Naive thymus-derived CD4-positive, alpha-beta T cell (primary cell): ENCODE data around the gene NDUFA8. TPM values are rescaled to one million over a fixed set of nuclear protein-coding genes. Genes with fewer than 3 reads are reported as not detected.

Experiments
- ATAC-seq: fragments of 150-1000 bp; cut with Tn5 transposase; 2 replicates; pipeline ENCODE4 v1.10.0; 2021; ENCODE audit warnings: mild to moderate bottlenecking, moderate library complexity
- CTCF ChIA-PET: fragments of 350-600 bp; sonication (Branson Sonifier 250); formaldehyde crosslinking; loops from one replicate; lab custom pipeline; 2021; ENCODE audit warnings: antibody characterized with exemption; lab: Charles Lee
- POLR2A ChIA-PET: fragments of 350-600 bp; sonication (Branson Sonifier 250); formaldehyde crosslinking; loops from one replicate; lab custom pipeline; 2021; ENCODE audit warnings: antibody characterized with exemption, inconsistent platforms; lab: Charles Lee
- DNase-seq, 9 donors: peaks; one replicate each; pipeline versions ENCODE4 v3.0.0 to v3.0.0-alpha.2; 2020 to 2022; ENCODE audit warnings: mixed read lengths in 1 of 9
- H3K27ac ChIP-seq: one replicate; pipeline ENCODE4 v1.7.0; 2013; ENCODE audit warnings: mild to moderate bottlenecking, low read depth, low read length, moderate library complexity
- H3K27me3 ChIP-seq, 2 donors: one replicate each; pipeline ENCODE4 v1.7.0; 2013; ENCODE audit warnings: low read length in 2 of 2, mild to moderate bottlenecking in 2 of 2, moderate library complexity in 2 of 2; ENCODE audit not compliant: control insufficient read depth in 2 of 2, insufficient read depth in 2 of 2
- H3K36me3 ChIP-seq, 3 experiments: 1 replicate in 2 of 3; 2 replicates in 1 of 3; pipeline ENCODE4 v1.7.0; 2013; ENCODE audit warnings: low read length in 3 of 3, mild to moderate bottlenecking in 3 of 3, moderate library complexity in 1 of 3; ENCODE audit not compliant: insufficient read depth in 3 of 3, control insufficient read depth in 2 of 3
- H3K4me1 ChIP-seq, 2 donors: one replicate each; pipeline ENCODE4 v1.7.0; 2013; ENCODE audit warnings: low read length in 2 of 2, mild to moderate bottlenecking in 2 of 2, moderate library complexity in 1 of 2; ENCODE audit not compliant: control insufficient read depth in 2 of 2, insufficient read depth in 2 of 2
- H3K4me3 ChIP-seq: 2 replicates; pipeline ENCODE4 v1.7.0; 2013; ENCODE audit warnings: mild to moderate bottlenecking, low read length
- H3K9me3 ChIP-seq, 3 experiments: 1 replicate in 2 of 3; 2 replicates in 1 of 3; pipeline ENCODE4 v1.7.0; 2013; ENCODE audit warnings: low read length in 3 of 3; ENCODE audit not compliant: control insufficient read depth in 2 of 3
- H3K27ac Mint-ChIP-seq, 9 donors: one replicate each; pipeline ENCODE4 v1.8.0; 2020 to 2022; ENCODE audit warnings: mixed read lengths in 9 of 9, mild to moderate bottlenecking in 8 of 9, moderate library complexity in 5 of 9, inconsistent platforms in 2 of 9
- H3K27me3 Mint-ChIP-seq, 5 donors: one replicate each; pipeline ENCODE4 v1.8.0; 2021 to 2022; ENCODE audit warnings: mixed read lengths in 5 of 5, mild to moderate bottlenecking in 1 of 5
- H3K36me3 Mint-ChIP-seq, 5 donors: one replicate each; pipeline ENCODE4 v1.8.0; 2020 to 2022; ENCODE audit warnings: mixed read lengths in 5 of 5, mild to moderate bottlenecking in 3 of 5, inconsistent platforms in 1 of 5
- H3K4me1 Mint-ChIP-seq, 7 donors: one replicate each; pipeline ENCODE4 v1.8.0; 2020 to 2022; ENCODE audit warnings: mixed read lengths in 7 of 7, mild to moderate bottlenecking in 3 of 7, inconsistent platforms in 1 of 7
- H3K4me3 Mint-ChIP-seq, 10 donors: one replicate each; pipeline ENCODE4 v1.8.0; 2020 to 2022; ENCODE audit warnings: mild to moderate bottlenecking in 10 of 10, mixed read lengths in 10 of 10, moderate library complexity in 6 of 10, inconsistent platforms in 2 of 10
- H3K9me3 Mint-ChIP-seq, 11 donors: one replicate each; pipeline ENCODE4 v1.8.0; 2020 to 2022; ENCODE audit warnings: mixed read lengths in 11 of 11, mild to moderate bottlenecking in 4 of 11, inconsistent platforms in 1 of 11, moderate library complexity in 1 of 11
- intact Hi-C, 2 donors: fragments of 100-400 bp; cut with micrococcal nuclease; formaldehyde crosslinking; loops; one replicate each; pipeline ENCODE4 v1.15.1; 2023
- polyA plus RNA-seq, 2 donors: library from polyadenylated mRNA; unstranded; fragments of 300-500 nt; fragmentation: Illumina TruSeq; gene quantifications; one replicate each; pipeline ENCODE4 v1.2.3, GENCODE V29; 2021
- total RNA-seq, 6 experiments: library from RNA in 5 of 6; stranded (reverse) in 5 of 6; gene quantifications; 1 replicate in 5 of 6; 2 replicates in 1 of 6; pipeline ENCODE4 v1.2.3 and lab custom pipeline; 2021 to 2026

The NDUFA8 gene
- total and polyA plus RNA-seq, 7 experiments from 2014 or later = 6.7 to 93.6 (median 18.2) TPM

DNA sequence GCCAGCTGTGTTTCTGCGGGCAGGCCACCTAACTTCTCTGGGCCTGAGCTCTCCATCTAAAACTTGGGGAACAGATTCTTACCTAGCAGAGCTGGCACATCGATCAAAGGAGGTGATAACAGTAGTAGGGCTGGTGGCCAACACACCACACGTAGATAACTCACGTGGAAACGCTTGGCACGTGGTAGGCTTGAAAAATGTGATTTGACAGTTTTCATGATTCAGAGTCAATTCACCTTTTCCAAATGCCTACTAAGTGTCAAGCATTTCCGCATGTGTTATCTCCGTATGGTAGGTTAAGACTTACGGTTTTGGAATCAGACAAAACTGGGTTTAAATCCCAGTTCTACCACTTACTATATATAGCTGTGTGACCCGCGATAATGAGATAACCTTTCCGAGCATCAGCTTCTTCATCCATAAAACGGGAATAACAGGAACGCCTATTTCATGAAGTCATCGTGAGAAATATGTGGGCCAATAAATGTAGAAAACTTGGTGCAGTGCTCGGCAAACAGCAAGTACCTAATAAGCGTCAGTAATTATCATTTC lies 25.5 kb downstream of the NDUFA8 start:
- CTCF ChIA-PET = interaction anchor here (1.0 kb wide), 1 partner anchor 9 kb away, joined by 3 read pairs; no protein-coding TSS in a partner anchor
- H3K4me3 ChIP-seq = no peak overlapping the region
- Mint-ChIP-seq H3K27ac (no peak overlapping the region), H3K4me3 (no peak overlapping the region), H3K9me3 (no peaks in the 10 kb centered on the region), H3K36me3 (no peaks in the 10 kb centered on the region), H3K27me3 (peaks cover 0 to 12% (median 0%) of the 10 kb centered on the region in 5 donors), H3K4me1 (no peaks in the 10 kb centered on the region)
- H3K27me3 ChIP-seq = no peaks in the 10 kb centered on the region
- intact Hi-C loops = no loop called here
- no peaks in the 10 kb centered on the region for H3K9me3 ChIP-seq
- no peaks in the 10 kb centered on the region for H3K4me1 ChIP-seq
- no peak overlapping the region for H3K27ac ChIP-seq
- no peaks in the 10 kb centered on the region for H3K36me3 ChIP-seq
- POLR2A ChIA-PET = no interaction called here
- DNase-seq = no peak
- no peak for ATAC-seq

DNA sequence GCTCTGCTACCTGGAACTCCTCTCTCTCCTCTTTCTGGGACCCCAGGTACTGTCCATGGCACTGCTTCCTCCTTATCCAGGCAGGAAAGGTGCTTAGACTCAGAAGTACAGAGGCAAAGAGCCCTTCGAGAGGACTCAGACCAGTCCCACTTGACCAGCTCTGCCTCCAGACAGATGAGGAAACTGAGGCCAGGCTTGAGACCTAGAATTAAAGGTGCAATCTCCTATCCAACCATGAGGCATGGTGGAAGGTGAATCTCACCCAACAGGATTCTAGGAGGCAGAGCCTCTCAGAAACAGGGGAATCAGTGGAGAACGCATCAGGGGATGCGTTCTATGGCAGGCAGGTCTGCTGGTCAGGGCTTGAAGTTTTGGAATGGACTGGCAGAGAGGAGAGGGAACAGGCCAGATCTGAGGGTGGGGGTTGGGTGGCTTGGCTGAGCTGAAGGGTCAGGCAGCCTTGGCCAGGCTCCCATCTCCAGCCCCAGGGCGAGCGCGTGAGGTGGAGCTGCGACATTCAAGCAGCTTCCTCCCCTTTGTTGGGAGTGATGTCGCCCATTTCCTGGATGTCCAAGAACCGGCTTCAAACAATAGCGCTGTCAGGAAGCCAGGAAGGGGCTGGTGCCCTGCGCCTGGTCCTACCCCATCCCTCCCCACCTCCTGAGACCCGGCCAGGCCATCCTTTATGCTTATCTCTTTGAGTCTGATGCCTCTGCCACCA lies 26.2 kb downstream of the NDUFA8 start:
- no peak overlapping the region for H3K27ac ChIP-seq
- POLR2A ChIA-PET = no interaction called here
- H3K4me3 Mint-ChIP-seq = no peak overlapping the region
- peaks cover 0 to 12% (median 0%) of the 10 kb centered on the region in 5 donors for H3K27me3 Mint-ChIP-seq
- CTCF ChIA-PET = interaction anchor here (0.6 to 1.0 kb wide), 2 partner anchors 9 to 12 kb away, joined by 3 read pairs; no protein-coding TSS in a partner anchor
- no peaks in the 10 kb centered on the region for H3K9me3 ChIP-seq
- no peak overlapping the region for H3K27ac Mint-ChIP-seq
- no peaks in the 10 kb centered on the region for H3K36me3 Mint-ChIP-seq
- no peak for ATAC-seq
- no peaks in the 10 kb centered on the region for H3K9me3 Mint-ChIP-seq
- H3K4me3 ChIP-seq = no peak overlapping the region
- DNase-seq = no peak
- H3K4me1 Mint-ChIP-seq = no peaks in the 10 kb centered on the region
- H3K36me3 ChIP-seq = no peaks in the 10 kb centered on the region
- intact Hi-C loops = no loop called here
- H3K27me3 ChIP-seq = no peaks in the 10 kb centered on the region
- H3K4me1 ChIP-seq = no peaks in the 10 kb centered on the region

DNA sequence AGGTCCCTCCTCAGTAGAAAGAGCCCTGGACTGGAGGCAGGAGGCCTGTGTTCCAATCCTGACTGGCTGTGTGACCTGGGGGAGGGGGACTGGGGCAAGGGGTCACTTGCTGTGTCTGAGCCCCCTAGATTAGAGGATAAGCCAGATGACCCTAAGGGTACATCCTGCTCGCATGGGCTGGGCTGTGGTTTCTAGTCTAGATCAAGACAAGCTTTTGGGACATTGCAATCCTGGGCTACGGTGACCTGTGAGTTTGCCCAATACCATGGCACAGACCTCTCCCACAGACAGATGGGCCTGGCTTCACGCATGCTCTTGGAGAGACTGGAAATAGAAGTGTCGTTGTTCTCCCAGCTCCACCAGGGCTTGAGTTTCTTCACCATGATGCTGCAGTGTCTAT lies 27.0 kb downstream of the NDUFA8 start:
- Histone ChIP-seq H3K4me3 (no peak overlapping the region), H3K27me3 (no peaks in the 10 kb centered on the region), H3K9me3 (no peaks in the 10 kb centered on the region), H3K27ac (no peak overlapping the region), H3K4me1 (no peaks in the 10 kb centered on the region), H3K36me3 (no peaks in the 10 kb centered on the region)
- no peak overlapping the region for H3K27ac Mint-ChIP-seq
- ChIA-PET CTCF (interaction anchor here (0.6 kb wide), 1 partner anchor 12 kb away, joined by 3 read pairs; no protein-coding TSS in a partner anchor), POLR2A (no interaction called here)
- peaks cover 0 to 16% (median under 1%) of the 10 kb centered on the region in 5 donors for H3K27me3 Mint-ChIP-seq
- H3K4me3 Mint-ChIP-seq = no peak overlapping the region
- no peak for ATAC-seq
- no peaks in the 10 kb centered on the region for H3K9me3 Mint-ChIP-seq
- intact Hi-C loops = no loop called here
- H3K36me3 Mint-ChIP-seq = no peaks in the 10 kb centered on the region
- no peak for DNase-seq
- no peaks in the 10 kb centered on the region for H3K4me1 Mint-ChIP-seq

DNA sequence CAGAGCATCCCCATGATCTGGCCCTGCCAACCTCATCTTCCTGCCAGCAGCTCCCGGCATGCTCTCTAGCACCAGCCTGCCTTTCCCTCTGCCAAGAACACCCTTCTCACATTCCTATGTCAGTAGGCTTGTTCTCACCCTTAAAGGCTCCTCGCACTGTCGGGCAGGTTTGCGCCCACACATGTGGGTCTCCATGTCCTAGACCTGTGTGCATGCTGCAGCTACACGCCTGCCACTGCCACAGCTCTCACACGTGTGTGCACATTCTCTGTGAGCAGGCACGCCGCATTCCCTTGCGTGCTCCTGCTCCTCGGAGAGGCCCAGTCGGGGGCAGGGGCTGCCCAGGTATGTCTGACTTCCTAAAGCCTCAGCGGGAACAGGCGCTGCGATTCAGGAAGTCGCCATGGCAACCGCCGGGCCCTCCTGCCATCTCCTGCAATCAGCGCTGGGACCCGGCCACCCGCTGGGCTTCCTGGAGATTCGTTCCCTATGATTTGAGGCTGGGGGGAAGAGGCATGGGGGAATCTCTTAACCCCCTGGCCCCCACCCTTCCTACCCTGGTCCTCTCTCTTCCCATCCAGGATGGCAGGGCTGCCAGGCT lies 28.1 kb downstream of the NDUFA8 start:
- Mint-ChIP-seq H3K4me3 (no peak overlapping the region), H3K9me3 (no peaks in the 10 kb centered on the region), H3K36me3 (no peaks in the 10 kb centered on the region), H3K27ac (no peak overlapping the region), H3K27me3 (peaks cover under 1 to 23% (median 6%) of the 10 kb centered on the region in 5 donors), H3K4me1 (peaks cover 2 to 4% (median 3%) of the 10 kb centered on the region in 7 donors)
- intact Hi-C loops = no loop called here
- no peaks in the 10 kb centered on the region for H3K4me1 ChIP-seq
- H3K36me3 ChIP-seq = no peaks in the 10 kb centered on the region
- no peaks in the 10 kb centered on the region for H3K27me3 ChIP-seq
- ChIA-PET POLR2A (no interaction called here), CTCF (no interaction called here)
- no peak overlapping the region for H3K27ac ChIP-seq
- ATAC-seq (no peak), DNase-seq (no peak)
- no peak overlapping the region for H3K4me3 ChIP-seq
- H3K9me3 ChIP-seq = no peaks in the 10 kb centered on the region

DNA sequence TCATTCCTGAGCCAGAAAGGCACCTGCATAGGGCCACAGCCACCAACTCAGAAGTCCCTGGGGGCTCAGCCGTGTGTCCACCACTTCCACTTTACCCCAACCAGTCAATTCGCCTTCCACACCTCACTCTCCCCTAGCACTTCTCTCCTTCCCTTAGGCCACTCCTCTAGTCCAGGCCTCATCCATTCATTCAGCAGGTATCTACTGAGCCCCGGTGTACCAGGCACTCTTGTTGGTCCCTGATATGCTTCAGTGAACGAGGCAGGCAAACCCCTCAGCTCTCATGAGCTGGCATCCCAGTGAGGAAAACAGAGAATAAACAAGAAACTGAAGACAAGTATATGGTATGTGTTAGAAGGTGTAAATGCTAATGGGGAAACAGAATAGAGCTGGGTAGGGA lies 28.7 kb downstream of the NDUFA8 start:
- Histone ChIP-seq H3K27ac (no peak overlapping the region), H3K36me3 (no peaks in the 10 kb centered on the region), H3K4me1 (no peaks in the 10 kb centered on the region), H3K27me3 (no peaks in the 10 kb centered on the region), H3K4me3 (no peak overlapping the region), H3K9me3 (no peaks in the 10 kb centered on the region)
- DNase-seq (no peak), ATAC-seq (no peak)
- intact Hi-C loops = no loop called here
- no peak overlapping the region for H3K4me3 Mint-ChIP-seq
- peaks cover 5 to 29% (median 13%) of the 10 kb centered on the region in 5 donors for H3K27me3 Mint-ChIP-seq
- no peaks in the 10 kb centered on the region for H3K9me3 Mint-ChIP-seq
- no peaks in the 10 kb centered on the region for H3K36me3 Mint-ChIP-seq
- CTCF ChIA-PET = no interaction called here
- H3K4me1 Mint-ChIP-seq = peaks cover 6 to 9% (median 9%) of the 10 kb centered on the region in 7 donors
- POLR2A ChIA-PET = no interaction called here
- no peak overlapping the region for H3K27ac Mint-ChIP-seq

DNA sequence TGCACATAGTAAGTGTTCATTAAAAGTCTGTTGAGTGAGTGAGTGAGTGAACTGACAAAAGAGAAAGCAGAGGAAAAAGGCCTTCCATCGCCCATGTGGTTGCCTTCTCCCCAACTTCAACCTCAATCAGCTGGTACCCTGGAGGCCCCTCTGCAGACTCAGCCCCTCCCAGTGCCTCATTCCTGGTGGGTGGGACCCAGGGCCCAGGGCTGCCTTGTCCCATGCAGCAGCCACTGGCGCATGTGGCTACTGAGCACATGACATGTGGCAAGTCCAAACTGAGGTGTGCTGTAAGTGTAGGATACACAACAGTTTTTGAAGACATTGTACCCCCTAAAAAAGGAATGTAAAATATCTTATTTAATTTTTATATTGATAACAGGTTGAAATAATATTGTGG lies 29.6 kb downstream of the NDUFA8 start:
- Mint-ChIP-seq H3K9me3 (no peaks in the 10 kb centered on the region), H3K27me3 (peaks cover 11 to 38% (median 19%) of the 10 kb centered on the region in 5 donors), H3K4me1 (peaks cover 11 to 17% (median 15%) of the 10 kb centered on the region in 7 donors), H3K4me3 (no peak overlapping the region), H3K36me3 (no peaks in the 10 kb centered on the region), H3K27ac (peak overlapping the region in 1 of 9 donors; percentile 62)
- POLR2A ChIA-PET = no interaction called here
- Histone ChIP-seq H3K4me3 (no peak overlapping the region), H3K36me3 (no peaks in the 10 kb centered on the region), H3K27ac (no peak overlapping the region), H3K9me3 (no peaks in the 10 kb centered on the region), H3K27me3 (no peaks in the 10 kb centered on the region), H3K4me1 (no peaks in the 10 kb centered on the region)
- ATAC-seq = no peak
- intact Hi-C loops = loop anchor here in 1 of 2 donors (10.0 kb wide), 2 partner anchors 135 to 1385 kb away; partner anchors contain the start of genes MRRF and RBM18
- CTCF ChIA-PET = no interaction called here
- DNase-seq = no peak
